ENCODE results near the gene SPACDR.

- TF ChIP-seq CTCF (IDR thresholded peaks at IDR 0.05; ENCODE audit: low read depth, low read length) (no peak), EZH2phosphoT487 (IDR thresholded peaks at IDR 0.05; ENCODE audit: low read depth) (no peak)
Measured at GRCh38 chr7:100433276-100433591, 30.8 kb downstream of the SPACDR start.

All from OCI-LY3 (cell line).